Memory B cell (primary cell): ENCODE results near the gene EXOSC9.
"Not testable (repeated sequence)": the region's sequence is repeated elsewhere in the genome, so short reads cannot be mapped to it uniquely, and the experiment has no call there.

ENCODE experiments used
- ATAC-seq: fragments of 150-1000 bp; cut with Tn5 transposase; 2 replicates; pipeline ENCODE4 v1.10.0; 2021; ENCODE audit warnings: low read depth, mild to moderate bottlenecking, moderate library complexity
- DNase-seq, 2 donors: peaks; one replicate each; pipeline ENCODE4 v3.0.0; 2022; ENCODE audit warnings: low spot score in 2 of 2
- H3K27ac Mint-ChIP-seq: one replicate; pipeline ENCODE4 v1.8.0; 2022; ENCODE audit warnings: mild to moderate bottlenecking, moderate library complexity, mixed read lengths
- H3K27me3 Mint-ChIP-seq: one replicate; pipeline ENCODE4 v1.8.0; 2022; ENCODE audit warnings: mixed read lengths
- H3K36me3 Mint-ChIP-seq: one replicate; pipeline ENCODE4 v1.8.0; 2022; ENCODE audit warnings: mild to moderate bottlenecking, mixed read lengths
- H3K4me1 Mint-ChIP-seq: one replicate; pipeline ENCODE4 v1.8.0; 2022; ENCODE audit warnings: mixed read lengths
- H3K4me3 Mint-ChIP-seq: one replicate; pipeline ENCODE4 v1.8.0; 2022; ENCODE audit warnings: mild to moderate bottlenecking, moderate library complexity, mixed read lengths
- H3K9me3 Mint-ChIP-seq: one replicate; pipeline ENCODE4 v1.8.0; 2022; ENCODE audit warnings: mixed read lengths

Gene EXOSC9, protein sequence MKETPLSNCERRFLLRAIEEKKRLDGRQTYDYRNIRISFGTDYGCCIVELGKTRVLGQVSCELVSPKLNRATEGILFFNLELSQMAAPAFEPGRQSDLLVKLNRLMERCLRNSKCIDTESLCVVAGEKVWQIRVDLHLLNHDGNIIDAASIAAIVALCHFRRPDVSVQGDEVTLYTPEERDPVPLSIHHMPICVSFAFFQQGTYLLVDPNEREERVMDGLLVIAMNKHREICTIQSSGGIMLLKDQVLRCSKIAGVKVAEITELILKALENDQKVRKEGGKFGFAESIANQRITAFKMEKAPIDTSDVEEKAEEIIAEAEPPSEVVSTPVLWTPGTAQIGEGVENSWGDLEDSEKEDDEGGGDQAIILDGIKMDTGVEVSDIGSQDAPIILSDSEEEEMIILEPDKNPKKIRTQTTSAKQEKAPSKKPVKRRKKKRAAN

DNA sequence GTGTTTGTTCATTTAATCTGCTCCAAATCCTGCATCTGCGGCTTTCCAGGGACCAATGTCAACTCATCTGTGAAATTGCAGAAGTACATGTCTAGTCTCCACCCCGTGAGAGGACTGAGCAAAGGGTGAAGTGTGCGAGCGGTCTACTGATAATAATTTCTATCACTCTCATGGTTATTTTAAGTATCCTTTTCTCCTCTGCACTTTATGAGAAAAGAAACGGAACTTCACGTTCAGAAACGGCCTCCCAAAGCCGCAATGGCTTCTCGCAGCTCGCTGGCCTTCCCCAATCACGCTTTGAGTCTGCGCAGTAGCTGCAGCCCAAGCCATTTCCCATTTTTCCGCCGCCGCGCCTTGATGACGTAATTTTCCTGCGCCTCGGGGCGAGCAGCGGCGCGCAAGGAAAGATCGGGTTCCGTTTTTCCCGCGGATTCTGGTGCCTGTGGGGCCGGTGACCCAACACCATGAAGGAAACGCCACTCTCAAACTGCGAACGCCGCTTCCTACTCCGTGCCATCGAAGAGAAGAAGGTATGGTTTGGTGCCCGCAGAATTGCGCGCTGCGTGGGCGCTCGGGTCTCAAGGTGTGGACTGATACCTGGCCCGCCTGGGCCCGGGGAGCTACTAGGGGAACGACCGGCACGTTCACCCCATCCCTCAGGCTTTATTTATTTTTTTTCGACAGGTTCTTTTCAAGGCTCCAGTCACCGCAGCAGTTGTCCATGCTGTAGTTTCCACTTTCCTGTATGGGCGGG is at the start of gene EXOSC9:
TSS of gene EXOSC9 (plus strand) at position 363 of the 754 bp plus-strand sequence. CDS start at position 465, 102 bp downstream.
- no peaks in the 10 kb centered on the region for H3K9me3 Mint-ChIP-seq
- DNase-seq (peak; percentile 96 to 99), ATAC-seq (peak; percentile 77)
- no peaks in the 10 kb centered on the region for H3K27me3 Mint-ChIP-seq
- H3K4me3 Mint-ChIP-seq: peak within 1 kb of the TSS; percentile 93
- peaks cover 20% of the 10 kb centered on the region for H3K4me1 Mint-ChIP-seq
- H3K36me3 Mint-ChIP-seq: peaks cover 8% of the 10 kb centered on the region
- H3K27ac Mint-ChIP-seq: peak within 1 kb of the TSS; percentile 98

DNA sequence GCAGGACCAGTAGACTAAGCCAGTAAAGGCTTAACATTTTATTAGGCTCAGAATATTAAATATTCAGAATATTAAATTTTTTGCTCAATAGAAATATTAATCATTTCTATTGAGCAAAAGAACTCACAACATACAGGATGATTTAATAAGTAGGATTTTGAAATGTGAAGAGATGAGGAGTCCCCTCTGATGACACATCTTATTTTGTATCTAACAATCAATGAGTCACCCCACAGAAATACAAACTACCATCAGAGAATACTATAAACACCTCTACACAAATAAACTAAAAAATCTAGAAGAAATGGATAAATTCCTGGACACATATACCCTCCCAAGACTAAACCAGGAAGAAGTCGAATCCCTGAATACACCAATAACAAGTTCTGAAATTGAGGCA is 49.0 kb upstream of the EXOSC9 start:
- not testable (repeated sequence) for H3K36me3 Mint-ChIP-seq, H3K9me3 Mint-ChIP-seq, ATAC-seq, H3K4me3 Mint-ChIP-seq, H3K4me1 Mint-ChIP-seq, H3K27ac Mint-ChIP-seq, DNase-seq
- peaks cover 12% of the 10 kb centered on the region for H3K27me3 Mint-ChIP-seq

DNA sequence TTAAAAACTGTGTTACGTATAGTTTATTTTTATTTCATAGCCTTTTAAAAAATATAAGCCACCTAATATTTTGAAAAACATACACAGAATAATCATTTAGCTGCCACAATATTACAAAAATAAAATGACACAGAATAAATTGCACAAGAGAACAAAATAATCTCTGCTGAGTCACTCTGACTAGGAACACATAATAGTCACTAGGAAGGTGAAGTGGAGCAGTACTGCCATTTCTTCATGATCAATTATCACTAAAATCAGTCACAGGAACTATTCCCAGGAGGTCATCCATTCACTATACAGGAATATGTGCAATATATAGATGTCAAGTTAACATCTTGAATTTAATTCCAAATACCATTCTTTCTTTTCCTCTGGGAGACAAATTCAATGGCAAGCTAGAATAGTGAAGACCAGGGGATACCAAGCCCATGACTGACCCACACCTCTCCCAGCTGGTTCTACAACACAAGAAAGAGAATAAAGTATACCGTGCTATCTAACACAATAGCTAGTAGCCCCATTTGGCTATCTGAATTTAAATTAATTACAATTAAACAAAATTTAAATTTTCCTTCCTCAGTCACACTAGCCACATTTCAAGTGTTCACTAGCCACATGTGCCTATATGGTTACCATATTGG is 42.1 kb upstream of the EXOSC9 start:
- ATAC-seq (no peak), DNase-seq (no peak)
- no peak overlapping the region for H3K27ac Mint-ChIP-seq
- H3K36me3 Mint-ChIP-seq: no peaks in the 10 kb centered on the region
- H3K4me1 Mint-ChIP-seq: no peaks in the 10 kb centered on the region
- H3K27me3 Mint-ChIP-seq: peaks cover 18% of the 10 kb centered on the region
- H3K4me3 Mint-ChIP-seq: no peak overlapping the region
- H3K9me3 Mint-ChIP-seq: peaks cover 2% of the 10 kb centered on the region

DNA sequence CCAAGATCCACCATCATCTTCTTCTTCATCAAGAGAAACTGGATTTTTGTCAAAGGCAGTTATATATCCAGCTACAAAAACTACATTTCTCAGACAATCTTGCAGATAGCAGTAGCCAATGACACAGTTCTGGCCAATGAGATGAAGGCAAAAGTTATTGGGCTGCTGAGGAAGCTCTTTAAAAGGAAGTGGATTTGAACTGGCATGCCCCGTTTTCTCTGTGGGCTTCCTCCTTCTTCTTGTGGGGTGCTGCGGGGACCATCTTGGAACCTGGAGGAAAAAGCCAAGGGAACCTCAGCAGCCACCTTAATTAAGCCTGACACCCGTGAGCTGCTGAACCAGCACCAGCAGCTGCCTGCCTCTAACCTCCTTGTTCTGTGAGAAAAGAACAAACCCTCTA is 40.9 kb upstream of the EXOSC9 start:
- no peak overlapping the region for H3K4me3 Mint-ChIP-seq
- no peak overlapping the region for H3K27ac Mint-ChIP-seq
- DNase-seq (no peak), ATAC-seq (no peak)
- H3K36me3 Mint-ChIP-seq: no peaks in the 10 kb centered on the region
- H3K4me1 Mint-ChIP-seq: peaks cover 2% of the 10 kb centered on the region
- peaks cover 17% of the 10 kb centered on the region for H3K27me3 Mint-ChIP-seq
- H3K9me3 Mint-ChIP-seq: peaks cover 2% of the 10 kb centered on the region

DNA sequence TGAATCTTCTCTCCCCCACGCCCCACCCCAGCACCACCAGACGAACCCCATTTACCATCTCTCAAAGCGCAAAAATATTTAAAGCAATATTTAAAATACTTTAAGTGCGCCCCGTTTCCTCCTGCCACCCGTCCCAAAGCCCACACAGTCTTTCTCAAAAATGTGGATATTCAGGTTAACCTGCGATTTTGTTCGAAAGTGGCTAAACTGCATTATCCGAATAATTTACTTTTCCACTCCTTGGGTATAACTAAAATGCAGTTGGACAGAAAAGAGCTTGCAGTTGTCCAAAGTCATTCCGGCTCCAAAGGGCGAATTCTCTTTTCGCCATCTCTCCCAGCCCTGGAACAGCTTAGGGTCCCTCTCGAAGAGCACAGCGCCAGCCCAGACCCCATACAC is 36.8 kb upstream of the EXOSC9 start:
- Mint-ChIP-seq H3K4me1 (peaks cover 6% of the 10 kb centered on the region), H3K4me3 (no peak overlapping the region), H3K27me3 (peaks cover 25% of the 10 kb centered on the region)

DNA sequence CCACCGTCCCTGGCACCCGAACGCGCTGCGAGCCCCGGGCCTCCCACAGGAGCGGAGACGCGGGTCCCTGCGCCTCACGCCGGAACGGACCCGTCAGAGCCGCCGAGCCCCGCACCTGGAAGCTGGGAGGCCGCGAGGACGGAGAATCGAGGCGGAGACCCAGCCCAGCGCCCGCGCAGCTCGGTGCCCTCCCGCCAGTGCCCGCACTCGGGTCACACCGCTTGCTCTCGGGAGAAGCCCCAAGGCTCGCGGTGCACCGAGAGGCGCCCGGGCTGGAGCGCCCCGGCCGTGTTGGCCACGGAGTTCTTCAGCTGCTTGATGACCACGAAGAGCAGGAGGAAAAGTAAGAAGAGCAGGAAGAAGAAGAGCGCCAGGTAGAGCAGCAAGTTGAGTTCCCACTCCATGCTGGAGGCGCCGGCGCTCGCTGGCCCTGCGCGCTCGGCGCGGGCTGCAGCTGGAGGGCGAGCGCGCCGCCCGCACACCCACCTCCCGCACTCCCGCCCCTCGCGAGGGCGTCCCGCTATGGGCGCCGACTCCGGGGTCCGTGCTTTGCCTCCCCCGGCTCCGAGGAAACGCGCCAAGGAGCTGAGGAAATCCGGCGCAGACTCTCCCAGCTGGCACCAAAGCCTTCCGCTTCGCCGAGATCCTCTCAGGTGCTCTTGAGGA is 36.3 kb upstream of the EXOSC9 start, which contains the start of gene SMIM43:
TSS of gene SMIM43 (minus strand) at position 463 of the 666 bp plus-strand sequence. CDS start at position 404, 59 bp downstream.
- DNase-seq (no peak), ATAC-seq (no peak)
- H3K9me3 Mint-ChIP-seq: no peaks in the 10 kb centered on the region
- peaks cover 27% of the 10 kb centered on the region for H3K27me3 Mint-ChIP-seq
- H3K4me3 Mint-ChIP-seq: peak within 1 kb of the TSS; percentile 54
- no peak within 1 kb of the TSS for H3K27ac Mint-ChIP-seq
- no peaks in the 10 kb centered on the region for H3K36me3 Mint-ChIP-seq
- peaks cover 6% of the 10 kb centered on the region for H3K4me1 Mint-ChIP-seq

More for the DNA sequence above, 36.8 kb upstream of the EXOSC9 start:
- Mint-ChIP-seq H3K9me3 (no peaks in the 10 kb centered on the region), H3K27ac (no peak overlapping the region), H3K36me3 (no peaks in the 10 kb centered on the region)
- no peak for ATAC-seq
- no peak for DNase-seq

DNA sequence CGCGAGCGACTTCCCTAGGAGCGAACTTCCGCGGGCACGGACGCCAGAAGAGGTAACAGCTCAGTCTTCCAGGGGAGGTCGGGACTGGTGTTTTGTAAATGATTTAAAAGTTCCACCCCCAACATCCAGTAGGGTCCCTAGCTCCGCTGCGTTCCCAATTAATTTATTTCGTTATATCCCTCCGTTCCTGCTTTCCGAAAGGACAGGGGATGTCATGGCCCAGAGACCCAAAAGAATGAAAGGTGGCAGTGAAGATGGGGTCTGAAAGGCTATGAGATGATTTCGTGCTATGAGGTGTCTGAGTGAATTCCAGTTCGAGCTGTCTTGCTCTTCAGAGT is 35.8 kb upstream of the EXOSC9 start:
- DNase-seq: no peak
- Mint-ChIP-seq H3K27ac (no peak overlapping the region), H3K27me3 (peaks cover 29% of the 10 kb centered on the region), H3K4me1 (peaks cover 6% of the 10 kb centered on the region), H3K4me3 (peak overlapping the region; percentile 25), H3K9me3 (no peaks in the 10 kb centered on the region), H3K36me3 (no peaks in the 10 kb centered on the region)
- no peak for ATAC-seq

DNA sequence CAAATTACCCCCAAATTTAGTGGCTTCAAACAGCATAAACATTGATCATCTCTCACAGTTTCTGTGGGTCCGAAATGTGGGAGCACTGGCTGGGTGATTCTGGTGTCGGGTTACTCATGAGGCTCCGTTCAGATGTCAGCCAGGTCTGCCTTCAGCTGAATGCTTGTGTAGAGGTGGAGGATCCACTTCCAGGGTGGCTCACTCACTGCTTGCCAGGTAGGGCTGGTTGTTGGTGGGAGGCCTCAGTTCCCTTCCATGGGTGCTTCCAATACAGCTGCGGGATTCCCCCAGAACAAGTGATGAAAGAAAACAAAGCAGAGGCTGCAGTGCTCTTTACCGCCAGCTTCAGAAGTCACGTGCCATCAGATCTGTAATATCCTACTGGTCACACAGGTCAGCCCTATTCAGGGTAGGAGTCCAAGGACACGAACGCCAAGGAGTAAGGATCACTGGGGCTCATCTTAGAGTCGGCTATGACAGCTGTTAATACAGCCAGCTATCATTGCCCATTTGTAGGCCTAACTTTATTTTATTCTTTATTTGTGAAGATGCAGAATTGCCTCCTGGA is 35.1 kb upstream of the EXOSC9 start:
- peaks cover 6% of the 10 kb centered on the region for H3K4me1 Mint-ChIP-seq
- H3K36me3 Mint-ChIP-seq: no peaks in the 10 kb centered on the region
- no peak overlapping the region for H3K4me3 Mint-ChIP-seq
- no peak overlapping the region for H3K27ac Mint-ChIP-seq
- ATAC-seq (no peak), DNase-seq (no peak)
- no peaks in the 10 kb centered on the region for H3K9me3 Mint-ChIP-seq
- H3K27me3 Mint-ChIP-seq: peaks cover 33% of the 10 kb centered on the region

DNA sequence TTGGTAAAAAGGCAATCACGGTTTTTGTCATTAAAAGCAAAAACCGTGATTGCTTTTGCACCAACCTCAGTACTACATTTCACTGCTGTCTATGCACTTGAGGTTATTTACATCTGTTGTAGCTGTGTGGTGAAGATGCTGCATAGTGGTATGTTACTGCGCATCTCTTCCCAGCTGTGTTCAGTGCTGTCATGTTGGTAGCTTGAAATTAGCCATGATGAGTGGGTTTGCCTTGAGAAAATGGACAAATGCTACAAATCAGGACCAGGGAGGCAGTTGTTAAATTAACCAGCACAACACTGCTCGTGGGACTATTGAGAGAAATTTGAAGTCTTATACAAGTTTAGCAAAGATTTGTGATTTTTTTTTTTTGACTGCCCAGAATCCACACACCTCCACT is 34.0 kb upstream of the EXOSC9 start:
- H3K4me3 Mint-ChIP-seq: no peak overlapping the region
- H3K36me3 Mint-ChIP-seq: no peaks in the 10 kb centered on the region
- no peak for ATAC-seq
- no peaks in the 10 kb centered on the region for H3K9me3 Mint-ChIP-seq
- peaks cover 6% of the 10 kb centered on the region for H3K4me1 Mint-ChIP-seq
- peaks cover 32% of the 10 kb centered on the region for H3K27me3 Mint-ChIP-seq
- no peak overlapping the region for H3K27ac Mint-ChIP-seq
- no peak for DNase-seq

DNA sequence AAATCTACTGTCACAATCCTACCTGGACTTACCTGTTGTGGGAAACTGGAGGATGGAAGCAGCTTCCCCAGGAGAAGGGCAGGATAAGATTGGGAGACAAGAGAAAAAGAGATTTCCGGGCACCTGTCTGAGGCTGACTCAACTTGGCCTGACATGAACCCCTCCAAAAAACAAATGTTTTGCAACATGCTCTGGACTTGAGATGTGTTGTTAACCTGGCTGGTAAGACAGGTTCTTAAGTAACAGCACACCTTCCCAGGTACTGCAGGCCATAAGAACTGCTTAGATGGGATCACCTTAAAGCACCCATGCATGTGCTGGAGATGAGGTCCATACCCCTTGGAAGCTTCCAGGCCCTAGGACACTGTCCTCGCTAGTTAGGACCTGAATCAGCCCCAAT is 31.8 kb upstream of the EXOSC9 start:
- H3K27ac Mint-ChIP-seq: no peak overlapping the region
- H3K36me3 Mint-ChIP-seq: no peaks in the 10 kb centered on the region
- peaks cover 21% of the 10 kb centered on the region for H3K27me3 Mint-ChIP-seq
- DNase-seq (no peak), ATAC-seq (no peak)
- H3K4me1 Mint-ChIP-seq: peaks cover 6% of the 10 kb centered on the region
- no peaks in the 10 kb centered on the region for H3K9me3 Mint-ChIP-seq
- H3K4me3 Mint-ChIP-seq: no peak overlapping the region

DNA sequence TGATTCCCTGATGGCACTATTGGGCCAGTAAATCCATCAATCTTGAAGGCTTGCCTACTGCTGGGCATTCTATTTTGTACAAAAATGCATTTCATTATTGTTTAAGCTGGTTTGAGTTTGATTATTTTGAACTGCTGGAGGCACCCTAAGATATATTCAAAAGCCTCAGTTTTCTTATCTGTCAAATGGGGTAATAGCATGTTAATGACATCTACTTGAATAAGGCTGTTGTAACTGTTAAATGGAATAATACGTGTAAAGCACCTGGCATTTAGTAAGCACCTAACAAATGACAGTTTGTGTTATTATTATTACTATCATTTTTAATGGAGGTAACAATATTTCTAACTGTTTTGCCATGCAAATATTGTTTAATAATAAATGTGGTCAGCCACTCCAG is 29.3 kb upstream of the EXOSC9 start:
- no peaks in the 10 kb centered on the region for H3K9me3 Mint-ChIP-seq
- H3K4me3 Mint-ChIP-seq: no peak overlapping the region
- no peak overlapping the region for H3K27ac Mint-ChIP-seq
- peaks cover 15% of the 10 kb centered on the region for H3K27me3 Mint-ChIP-seq
- ATAC-seq (no peak), DNase-seq (no peak)
- no peaks in the 10 kb centered on the region for H3K4me1 Mint-ChIP-seq
- H3K36me3 Mint-ChIP-seq: no peaks in the 10 kb centered on the region

DNA sequence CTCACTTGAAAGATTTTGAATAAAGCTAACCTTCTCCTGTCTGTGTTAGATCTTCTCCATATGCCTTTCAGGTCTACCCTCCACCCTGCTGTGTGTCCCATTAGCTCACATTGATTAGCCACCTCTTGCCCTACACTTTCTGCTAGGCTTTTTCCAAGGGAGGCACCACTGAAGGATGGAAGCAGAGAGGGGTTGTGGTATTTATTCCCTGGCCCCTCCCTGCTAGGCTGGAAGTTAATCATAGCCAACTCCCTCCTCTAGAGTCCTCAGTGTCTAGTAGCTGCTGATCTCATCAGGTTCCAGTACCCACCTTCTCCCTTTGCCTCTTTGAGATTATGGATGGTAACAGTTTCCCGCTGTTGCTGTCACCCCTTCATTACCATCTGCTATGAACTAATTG is 27.2 kb upstream of the EXOSC9 start:
- no peak for ATAC-seq
- Mint-ChIP-seq H3K4me1 (no peaks in the 10 kb centered on the region), H3K4me3 (no peak overlapping the region), H3K27me3 (peaks cover 11% of the 10 kb centered on the region), H3K36me3 (no peaks in the 10 kb centered on the region), H3K27ac (no peak overlapping the region), H3K9me3 (no peaks in the 10 kb centered on the region)
- no peak for DNase-seq

DNA sequence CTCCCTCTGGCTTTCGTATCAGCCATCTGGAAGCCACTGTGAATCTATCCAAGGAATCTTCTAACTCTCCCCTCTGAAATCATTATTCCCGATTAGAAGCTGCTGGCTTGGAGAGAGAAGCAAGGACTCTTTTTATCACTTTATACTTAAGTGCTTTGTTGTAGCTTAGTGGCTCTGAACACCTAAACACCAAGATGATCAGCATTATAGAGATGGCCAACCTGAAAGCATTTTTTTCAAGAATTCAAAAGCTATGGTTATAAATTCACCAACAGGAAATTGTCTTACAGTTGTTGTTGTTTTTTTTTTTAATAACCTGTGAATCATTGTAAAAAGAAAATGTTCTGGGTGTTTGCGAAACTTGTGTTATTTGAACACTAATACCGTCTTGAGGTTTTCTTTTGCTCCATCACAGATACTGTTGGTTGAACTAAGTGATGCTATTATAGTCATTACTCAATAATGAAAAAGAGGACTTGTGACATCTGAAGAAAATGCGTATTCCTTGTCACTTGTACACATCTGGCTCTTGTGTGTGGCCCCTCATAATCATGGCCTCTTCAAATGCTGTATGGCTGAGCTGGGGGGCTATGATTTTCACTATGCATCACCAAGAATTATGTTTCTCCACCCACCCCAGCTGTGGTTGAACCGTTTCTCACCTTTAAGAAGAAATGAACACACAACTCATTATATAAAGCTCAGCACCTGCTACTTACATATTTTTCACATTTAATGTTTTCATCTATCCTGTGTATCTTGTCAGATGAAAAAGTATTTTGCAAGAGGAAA is 24.3 kb upstream of the EXOSC9 start:
- Mint-ChIP-seq H3K36me3 (no peaks in the 10 kb centered on the region), H3K4me1 (no peaks in the 10 kb centered on the region), H3K9me3 (no peaks in the 10 kb centered on the region), H3K4me3 (no peak overlapping the region), H3K27ac (no peak overlapping the region), H3K27me3 (peaks cover 8% of the 10 kb centered on the region)
- ATAC-seq (no peak), DNase-seq (no peak)
